Activated T-cell treated with anti-CD3 and anti-CD28 coated beads, Interleukin-2, amount 50 U/mL, for 4 hours (primary cell): ENCODE results near the gene KLHL29. TPM values are rescaled to one million over a fixed set of nuclear protein-coding genes. Genes with fewer than 3 reads are reported as not detected.

ENCODE experiments used
- ATAC-seq, 2 donors: fragments of 200-7000 bp; cut with Tn5 transposase; one replicate each; pipeline ENCODE4 v1.10.0; 2021
- DNase-seq: peaks from one replicate; pipeline ENCODE4 v3.0.0-alpha.2; 2020
- H3K27me3 Mint-ChIP-seq: one replicate; pipeline ENCODE4 v1.8.0; 2021; ENCODE audit warnings: low read depth, mixed read lengths
- H3K36me3 Mint-ChIP-seq: one replicate; pipeline ENCODE4 v1.8.0; 2022; ENCODE audit warnings: mixed read lengths; ENCODE audit not compliant: insufficient read depth
- H3K4me1 Mint-ChIP-seq: one replicate; pipeline ENCODE4 v1.8.0; 2021; ENCODE audit warnings: low read depth, mixed read lengths
- H3K4me3 Mint-ChIP-seq: one replicate; pipeline ENCODE4 v1.8.0; 2021; ENCODE audit warnings: mild to moderate bottlenecking, moderate library complexity, mixed read lengths
- H3K9me3 Mint-ChIP-seq: one replicate; pipeline ENCODE4 v1.8.0; 2021; ENCODE audit warnings: mixed read lengths
- total RNA-seq, 3 donors: library from RNA; stranded (reverse); gene quantifications; one replicate each; pipeline ENCODE4 v1.2.1, GENCODE V29; 2021

The KLHL29 gene
- total RNA-seq, 3 donors from 2014 or later = 0.82 to 1.5 (median 1.1) TPM

DNA sequence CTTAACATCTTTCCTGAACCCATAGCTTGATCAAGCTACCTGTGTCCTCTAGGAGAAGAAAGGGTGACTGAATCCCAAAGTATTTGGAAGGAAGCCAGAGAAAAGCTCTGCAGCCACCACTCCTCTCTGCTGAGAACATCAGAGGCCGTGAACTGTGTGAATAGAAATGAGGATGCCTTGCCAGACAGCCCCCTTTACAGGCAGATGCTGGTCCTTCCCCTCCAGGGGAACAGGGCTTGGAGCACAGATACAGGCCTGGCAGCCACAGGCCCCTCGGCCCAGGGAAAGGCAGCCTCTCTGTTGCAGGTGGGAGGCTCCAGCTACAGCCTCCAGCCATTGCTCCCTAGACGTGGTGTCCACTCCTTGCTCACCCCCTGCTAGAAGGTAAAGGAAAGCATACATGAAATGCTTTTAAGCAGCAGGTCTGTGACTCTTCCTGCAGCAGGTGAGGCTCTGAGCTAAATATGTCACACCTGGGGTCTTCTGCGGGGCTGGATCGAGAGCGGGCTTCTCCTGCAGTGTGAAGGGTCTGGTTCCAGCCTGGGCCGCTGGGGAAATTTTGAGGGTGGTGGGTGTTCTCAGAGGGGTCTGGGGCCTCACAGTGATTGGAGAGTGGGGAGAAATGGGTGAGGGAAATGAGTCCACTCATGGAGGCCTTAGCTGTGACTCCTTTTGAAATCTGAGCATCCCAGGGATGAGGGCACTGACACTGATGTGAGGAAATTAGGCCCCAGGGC is 234.0 kb downstream of the KLHL29 start:
- no peak overlapping the region for H3K4me3 Mint-ChIP-seq
- no peaks in the 10 kb centered on the region for H3K27me3 Mint-ChIP-seq
- H3K4me1 Mint-ChIP-seq = peaks cover 7% of the 10 kb centered on the region
- ATAC-seq = no peak
- peaks cover 6% of the 10 kb centered on the region for H3K9me3 Mint-ChIP-seq
- H3K36me3 Mint-ChIP-seq = no peaks in the 10 kb centered on the region
- no peak for DNase-seq

GRCh38 chr2:23619941-23620340 is 235.0 kb downstream of the KLHL29 start:
- DNase-seq (no peak), ATAC-seq (no peak)
- Mint-ChIP-seq H3K36me3 (peaks cover 4% of the 10 kb centered on the region), H3K9me3 (peaks cover 11% of the 10 kb centered on the region), H3K4me3 (no peak overlapping the region), H3K27me3 (no peaks in the 10 kb centered on the region), H3K4me1 (no peaks in the 10 kb centered on the region)

DNA sequence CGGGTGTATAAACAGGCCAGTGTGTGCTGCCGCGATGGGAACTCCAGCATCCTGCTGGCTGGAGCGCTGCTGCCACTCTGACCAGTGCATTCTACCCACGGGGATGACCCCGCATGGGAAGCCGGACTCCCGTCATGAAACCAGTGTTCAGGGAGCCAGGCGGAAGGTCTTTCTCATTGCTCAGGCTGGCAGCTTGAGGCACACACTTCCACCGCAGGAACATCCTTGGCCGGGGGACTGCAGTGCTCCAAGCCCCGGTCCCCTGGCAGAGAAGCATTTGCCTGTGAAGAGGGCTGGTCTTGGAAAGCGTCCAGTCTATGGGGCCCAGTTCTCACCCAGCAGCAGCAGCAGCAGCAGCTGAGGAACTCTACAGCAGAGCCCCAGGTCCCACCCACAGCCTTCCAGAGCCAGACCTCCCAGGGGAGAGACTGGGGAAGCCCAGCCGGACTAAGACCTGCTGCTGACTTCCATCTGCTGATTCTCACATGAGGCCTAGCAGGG is 235.9 kb downstream of the KLHL29 start:
- Mint-ChIP-seq H3K4me3 (no peak overlapping the region), H3K9me3 (peaks cover 11% of the 10 kb centered on the region), H3K27me3 (no peaks in the 10 kb centered on the region), H3K4me1 (no peaks in the 10 kb centered on the region), H3K36me3 (peaks cover 4% of the 10 kb centered on the region)
- no peak for DNase-seq
- ATAC-seq = no peak

DNA sequence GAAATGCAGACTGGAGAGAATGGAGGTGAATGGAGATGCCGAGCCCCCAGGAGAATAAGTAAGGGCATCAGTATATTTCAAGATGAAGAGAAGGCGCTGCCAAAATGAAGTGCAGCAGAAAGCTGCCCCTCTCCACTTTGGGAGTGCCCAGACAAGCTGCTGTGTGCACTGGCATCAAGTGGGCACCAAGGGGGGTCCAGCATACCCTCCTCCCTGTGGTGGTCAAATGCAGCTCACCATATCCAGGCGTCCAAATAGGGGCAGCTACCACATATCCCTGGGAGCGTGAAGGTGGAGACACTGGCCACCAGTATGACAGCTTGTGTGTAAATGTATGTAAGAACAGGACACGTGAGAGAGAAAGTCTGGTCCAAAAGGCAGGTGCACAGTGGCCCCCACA is 236.6 kb downstream of the KLHL29 start:
- DNase-seq (no peak), ATAC-seq (no peak)
- no peaks in the 10 kb centered on the region for H3K4me1 Mint-ChIP-seq
- H3K4me3 Mint-ChIP-seq = no peak overlapping the region
- peaks cover 4% of the 10 kb centered on the region for H3K36me3 Mint-ChIP-seq
- no peaks in the 10 kb centered on the region for H3K27me3 Mint-ChIP-seq
- H3K9me3 Mint-ChIP-seq = peaks cover 11% of the 10 kb centered on the region

DNA sequence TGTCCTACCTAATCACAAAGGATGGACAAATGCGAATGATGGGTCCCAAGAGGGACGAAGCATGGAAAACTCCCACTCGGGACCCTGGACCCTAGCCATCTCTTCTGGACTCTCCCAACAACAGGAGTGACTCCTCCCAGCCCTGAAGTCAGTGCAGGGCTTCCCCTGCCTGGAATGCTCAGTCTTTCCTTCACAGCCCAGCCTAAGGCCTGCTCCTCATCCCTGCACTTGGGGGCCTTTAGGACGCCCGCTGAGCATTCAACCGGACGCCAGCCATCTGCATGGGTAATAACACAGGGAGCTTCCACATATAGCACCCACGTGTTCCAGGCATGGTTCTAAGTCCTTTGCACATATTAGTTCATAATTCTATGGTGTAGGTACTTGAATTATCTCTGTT is 237.5 kb downstream of the KLHL29 start:
- no peak for ATAC-seq
- DNase-seq = no peak
- H3K4me3 Mint-ChIP-seq = no peak overlapping the region
- H3K27me3 Mint-ChIP-seq = no peaks in the 10 kb centered on the region
- no peaks in the 10 kb centered on the region for H3K4me1 Mint-ChIP-seq
- H3K36me3 Mint-ChIP-seq = peaks cover 4% of the 10 kb centered on the region
- peaks cover 11% of the 10 kb centered on the region for H3K9me3 Mint-ChIP-seq

DNA sequence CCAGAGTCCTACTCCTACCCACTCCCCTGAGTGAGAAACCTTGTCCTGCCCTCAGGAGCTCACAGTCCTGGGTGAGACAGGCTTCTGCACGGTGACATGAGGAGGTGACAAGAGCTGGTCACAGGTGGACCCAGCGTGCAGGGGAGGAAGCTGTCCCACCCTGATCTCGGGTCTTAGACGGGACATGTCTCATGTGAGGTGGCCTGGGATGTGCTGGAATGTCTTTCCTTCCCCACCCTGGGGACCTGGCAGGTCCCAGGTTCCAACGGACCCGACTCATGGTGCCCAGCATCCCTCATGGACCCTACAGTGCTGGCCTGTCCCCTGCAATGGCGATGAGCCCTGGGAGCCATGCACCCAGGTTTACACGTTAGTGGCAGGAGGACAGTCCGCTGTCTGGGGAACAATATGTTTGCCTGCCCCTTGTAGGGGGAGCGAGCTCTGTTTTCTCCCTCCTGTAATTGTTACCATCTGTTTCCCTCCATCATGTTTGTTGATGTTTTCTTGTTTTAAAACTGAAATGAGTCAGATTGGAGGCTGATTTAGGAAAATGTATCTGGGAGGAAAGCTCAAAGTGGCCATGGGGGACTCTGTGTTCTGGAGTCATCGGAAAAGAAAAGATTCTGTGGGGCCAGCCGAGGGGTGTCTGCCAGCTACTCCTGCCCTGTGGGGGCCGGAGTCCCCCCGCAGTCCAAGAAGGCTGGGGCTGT is 238.1 kb downstream of the KLHL29 start:
- H3K4me3 Mint-ChIP-seq = no peak overlapping the region
- no peak for DNase-seq
- H3K36me3 Mint-ChIP-seq = peaks cover 4% of the 10 kb centered on the region
- no peaks in the 10 kb centered on the region for H3K4me1 Mint-ChIP-seq
- no peaks in the 10 kb centered on the region for H3K27me3 Mint-ChIP-seq
- H3K9me3 Mint-ChIP-seq = peaks cover 11% of the 10 kb centered on the region
- no peak for ATAC-seq

GRCh38 chr2:23624378-23624777 is 239.4 kb downstream of the KLHL29 start:
- Mint-ChIP-seq H3K27me3 (no peaks in the 10 kb centered on the region), H3K9me3 (peaks cover 11% of the 10 kb centered on the region), H3K4me3 (no peak overlapping the region), H3K36me3 (peaks cover 4% of the 10 kb centered on the region), H3K4me1 (no peaks in the 10 kb centered on the region)
- ATAC-seq (no peak), DNase-seq (no peak)

GRCh38 chr2:23624915-23625314 is 239.9 kb downstream of the KLHL29 start:
- Mint-ChIP-seq H3K36me3 (peaks cover 4% of the 10 kb centered on the region), H3K9me3 (peaks cover 11% of the 10 kb centered on the region), H3K4me1 (no peaks in the 10 kb centered on the region), H3K4me3 (no peak overlapping the region), H3K27me3 (no peaks in the 10 kb centered on the region)
- ATAC-seq = no peak
- no peak for DNase-seq

- Mint-ChIP-seq H3K9me3 (peaks cover 11% of the 10 kb centered on the region), H3K4me3 (no peak overlapping the region), H3K4me1 (no peaks in the 10 kb centered on the region), H3K27me3 (no peaks in the 10 kb centered on the region), H3K36me3 (peaks cover 4% of the 10 kb centered on the region)
- DNase-seq = no peak
- no peak for ATAC-seq
Observed at GRCh38 chr2:23625726-23626125, 240.7 kb downstream of the KLHL29 start.

GRCh38 chr2:23626701-23627230 is 241.8 kb downstream of the KLHL29 start:
- ATAC-seq = no peak
- Mint-ChIP-seq H3K9me3 (peaks cover 11% of the 10 kb centered on the region), H3K4me3 (no peak overlapping the region), H3K27me3 (no peaks in the 10 kb centered on the region), H3K36me3 (peaks cover 4% of the 10 kb centered on the region), H3K4me1 (no peaks in the 10 kb centered on the region)
- no peak for DNase-seq

DNA sequence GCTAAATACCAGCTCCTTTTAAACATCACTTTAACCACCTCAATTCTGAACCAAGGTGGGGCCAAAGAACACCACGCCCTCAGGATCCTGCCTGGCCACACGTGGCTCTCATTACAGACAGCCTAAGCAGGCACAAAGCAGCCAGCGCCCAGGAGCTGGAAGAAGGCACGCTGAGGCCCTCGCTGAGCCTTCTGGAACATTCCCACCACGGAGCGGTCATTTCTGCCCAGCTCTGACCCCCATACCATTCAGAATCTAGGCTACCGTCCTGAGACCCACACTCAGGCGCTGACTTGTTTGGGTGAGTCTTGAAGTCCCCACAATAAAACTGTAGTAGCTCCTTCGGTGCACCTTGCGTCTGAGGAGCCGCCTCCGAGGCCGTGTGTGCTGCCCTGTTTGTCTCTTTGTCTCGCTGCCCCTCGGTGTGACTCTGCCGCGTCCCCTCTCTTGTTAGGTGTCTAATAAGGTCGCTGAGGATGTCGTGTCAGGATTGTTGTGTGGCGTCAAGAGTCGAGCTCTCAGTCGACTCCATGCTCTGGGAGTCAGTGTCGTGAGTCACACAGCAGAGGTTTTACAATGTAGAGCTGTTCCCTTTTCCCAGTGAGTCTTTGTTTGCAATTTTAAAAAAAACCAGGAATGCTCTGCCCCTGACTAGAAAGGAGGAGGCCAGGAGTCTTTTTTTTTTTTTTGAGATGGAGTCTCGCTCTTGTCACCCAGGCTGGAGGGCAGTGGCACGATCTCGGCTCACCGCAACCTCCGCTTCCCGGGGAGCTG is 242.4 kb downstream of the KLHL29 start:
- Mint-ChIP-seq H3K9me3 (peaks cover 11% of the 10 kb centered on the region), H3K27me3 (no peaks in the 10 kb centered on the region), H3K36me3 (peaks cover 4% of the 10 kb centered on the region), H3K4me3 (no peak overlapping the region), H3K4me1 (no peaks in the 10 kb centered on the region)
- DNase-seq (no peak), ATAC-seq (no peak)

GRCh38 chr2:23628926-23629771 is 244.2 kb downstream of the KLHL29 start:
- H3K4me3 Mint-ChIP-seq = no peak overlapping the region
- peaks cover 4% of the 10 kb centered on the region for H3K9me3 Mint-ChIP-seq
- H3K4me1 Mint-ChIP-seq = no peaks in the 10 kb centered on the region
- peaks cover 4% of the 10 kb centered on the region for H3K36me3 Mint-ChIP-seq
- H3K27me3 Mint-ChIP-seq = no peaks in the 10 kb centered on the region
- DNase-seq = no peak
- ATAC-seq = no peak

DNA sequence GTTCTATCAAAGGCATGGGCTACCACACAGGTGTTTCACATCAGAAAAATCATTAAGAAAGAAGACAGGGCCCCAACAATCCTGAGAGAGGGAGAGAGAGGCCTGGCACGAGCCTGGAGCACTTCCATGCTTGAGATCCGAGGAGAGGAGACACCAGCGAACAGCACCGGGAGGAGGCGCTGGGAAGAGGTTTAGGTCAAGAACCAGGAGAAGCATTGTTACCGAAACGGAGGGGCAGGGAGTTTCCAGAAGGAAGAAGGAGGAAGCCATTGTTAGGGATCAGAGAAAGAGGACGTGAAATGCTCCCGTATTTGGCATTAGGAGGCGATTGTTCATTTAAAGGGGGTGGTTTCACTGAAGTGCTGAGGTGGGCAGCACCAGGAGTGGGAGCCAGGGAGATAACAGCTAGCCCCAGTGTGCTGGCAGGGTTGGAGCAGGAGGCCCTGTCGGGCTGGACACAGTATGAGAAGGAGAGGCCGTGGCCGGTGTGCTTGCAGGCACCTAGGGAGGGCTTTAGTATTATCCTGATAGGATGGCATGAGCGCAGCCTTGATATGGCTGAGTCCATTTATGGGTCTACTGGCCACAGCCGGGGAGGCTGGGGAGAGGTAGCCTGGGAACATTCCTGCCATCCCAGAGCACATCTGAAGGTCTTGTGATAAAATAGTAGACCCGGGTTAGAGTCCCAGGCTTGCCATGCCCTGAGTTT is 244.9 kb downstream of the KLHL29 start:
- DNase-seq (no peak), ATAC-seq (no peak)
- Mint-ChIP-seq H3K36me3 (no peaks in the 10 kb centered on the region), H3K9me3 (no peaks in the 10 kb centered on the region), H3K4me3 (no peak overlapping the region), H3K27me3 (no peaks in the 10 kb centered on the region), H3K4me1 (no peaks in the 10 kb centered on the region)
